HPDE6-E6E7 (cell line): ENCODE results near the gene MLST8.
A peak's percentile ranks its signal among the peaks of the same experiment; 100 is the strongest.
"Not testable (repeated sequence)": the region's sequence is repeated elsewhere in the genome, so short reads cannot be mapped to it uniquely, and the experiment has no call there.

Experiments
- DNase-seq: peaks from one replicate; pipeline ENCODE4 v3.0.0; 2011; ENCODE audit warnings: missing footprints; ENCODE audit errors: extremely low spot score

MLST8 gene

GRCh38 chr16:2190002-2190658 lies 15.1 kb upstream of the MLST8 start:
- DNase-seq = no peak

DNA sequence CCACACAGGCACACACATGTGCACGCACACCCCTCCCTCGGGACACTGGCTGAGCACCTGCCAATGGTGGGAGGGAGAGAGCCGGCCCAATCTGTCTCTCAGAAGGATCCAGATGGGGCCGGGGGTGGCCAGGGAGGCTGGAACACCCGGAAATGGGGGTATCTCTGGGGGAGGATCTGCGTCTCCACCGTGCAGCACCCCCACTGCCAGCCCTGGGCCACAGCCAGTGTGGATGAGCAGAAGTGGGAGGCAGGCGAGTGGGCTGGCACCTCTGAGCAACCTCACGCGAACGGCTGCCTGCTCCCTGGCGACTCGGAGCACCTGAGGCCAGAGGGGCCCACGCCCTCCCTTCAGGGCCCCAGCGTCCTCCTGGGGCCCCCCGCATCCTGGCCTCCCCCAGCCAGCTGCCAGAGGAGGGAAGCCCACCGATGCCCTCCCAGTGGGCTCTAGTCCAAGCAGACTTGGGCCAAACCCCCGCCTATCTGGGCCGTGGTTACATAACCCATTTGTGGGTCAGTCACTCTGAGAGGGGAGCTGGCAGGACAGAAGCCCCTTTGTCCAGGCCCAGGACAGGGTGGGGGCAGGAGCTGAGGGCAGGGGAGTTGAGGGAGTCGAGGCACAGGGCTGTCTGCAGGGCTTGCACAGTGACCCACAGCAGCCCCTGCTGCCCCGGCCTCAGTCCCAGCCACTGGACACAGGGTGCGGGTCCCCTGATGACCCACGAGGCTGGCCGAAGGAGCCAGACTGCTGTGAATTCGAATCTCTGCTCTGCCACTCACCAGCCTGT lies 14.4 kb upstream of the MLST8 start:
- DNase-seq = no peak

- DNase-seq = no peak
Measured at GRCh38 chr16:2191446-2191706, 13.9 kb upstream of the MLST8 start.

DNA sequence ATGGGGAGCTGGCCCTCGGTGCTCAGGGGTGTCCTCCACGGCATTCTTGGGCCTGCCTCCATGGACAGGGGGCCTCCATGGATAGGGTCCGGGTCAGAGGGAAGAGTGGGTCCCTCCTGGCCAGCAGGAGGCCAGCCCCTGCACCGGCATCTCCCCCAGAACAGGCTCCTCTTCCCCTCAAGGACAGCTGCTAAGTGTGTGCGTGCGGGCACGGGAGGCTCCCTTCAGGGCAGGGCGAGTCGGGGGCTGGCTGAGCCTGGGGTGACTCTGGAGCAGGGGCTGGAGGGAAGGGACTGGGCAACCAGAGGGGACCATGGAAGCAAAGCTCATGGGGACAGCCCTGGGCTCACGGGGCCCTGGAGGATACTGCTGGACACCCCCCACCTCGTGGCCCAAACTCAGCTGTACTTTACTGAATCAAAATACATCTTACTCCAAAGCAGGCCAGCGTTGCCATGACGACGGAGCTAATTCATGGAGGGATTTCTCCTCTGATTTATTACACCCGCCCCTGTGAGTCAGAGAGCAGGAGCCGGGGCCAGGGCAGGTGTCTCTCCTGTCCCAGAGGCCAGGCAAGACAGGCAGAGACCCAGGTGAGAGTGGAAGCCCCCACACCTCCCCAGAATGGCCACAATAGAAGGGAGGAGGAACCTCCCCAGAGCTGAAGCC lies 11.0 kb upstream of the MLST8 start:
- DNase-seq = no peak

GRCh38 chr16:2194852-2195321 lies 10.4 kb upstream of the MLST8 start:
- DNase-seq = peak; percentile 59

DNA sequence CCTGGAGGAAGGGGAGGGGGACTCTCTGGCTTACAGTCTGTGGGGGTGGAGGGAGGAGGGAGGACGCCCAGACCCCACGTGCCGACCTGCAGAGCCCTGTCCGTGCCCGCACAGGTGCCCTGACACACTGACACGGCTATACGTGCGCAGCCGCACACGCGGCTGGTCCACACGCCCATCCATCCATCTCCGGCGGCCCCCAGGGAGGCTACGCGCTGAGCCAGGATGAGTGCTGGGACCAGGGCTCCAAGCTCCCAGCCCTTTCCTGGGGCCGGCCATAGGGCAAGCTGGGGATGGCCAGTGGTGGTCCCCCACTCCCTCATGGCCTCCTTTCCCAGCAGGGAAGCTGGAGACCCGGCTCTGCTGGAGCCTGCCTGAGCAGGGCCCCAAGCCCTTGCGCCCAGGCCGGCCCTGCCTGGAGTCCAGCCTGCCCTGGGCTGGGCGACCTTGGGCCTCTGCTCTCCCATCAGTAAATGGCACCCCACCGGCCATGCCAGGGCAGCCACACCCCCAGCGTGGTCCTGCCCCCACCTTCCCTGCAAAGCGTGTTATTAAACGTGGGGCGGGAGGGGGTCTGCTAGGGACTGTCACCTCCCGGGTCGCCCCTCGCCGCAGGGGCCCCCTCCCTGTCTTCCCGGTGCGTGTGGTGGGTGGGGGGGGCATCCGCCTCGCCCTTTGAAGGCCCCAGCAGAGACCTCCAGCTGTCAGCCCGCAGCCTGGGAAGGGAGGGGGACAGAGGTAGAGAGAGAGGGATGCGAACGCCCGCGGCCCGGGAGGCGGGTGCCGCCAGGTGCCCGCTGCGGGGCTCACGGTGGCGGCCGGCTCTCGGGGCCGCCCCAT lies 9.7 kb upstream of the MLST8 start:
- DNase-seq = no peak

DNA sequence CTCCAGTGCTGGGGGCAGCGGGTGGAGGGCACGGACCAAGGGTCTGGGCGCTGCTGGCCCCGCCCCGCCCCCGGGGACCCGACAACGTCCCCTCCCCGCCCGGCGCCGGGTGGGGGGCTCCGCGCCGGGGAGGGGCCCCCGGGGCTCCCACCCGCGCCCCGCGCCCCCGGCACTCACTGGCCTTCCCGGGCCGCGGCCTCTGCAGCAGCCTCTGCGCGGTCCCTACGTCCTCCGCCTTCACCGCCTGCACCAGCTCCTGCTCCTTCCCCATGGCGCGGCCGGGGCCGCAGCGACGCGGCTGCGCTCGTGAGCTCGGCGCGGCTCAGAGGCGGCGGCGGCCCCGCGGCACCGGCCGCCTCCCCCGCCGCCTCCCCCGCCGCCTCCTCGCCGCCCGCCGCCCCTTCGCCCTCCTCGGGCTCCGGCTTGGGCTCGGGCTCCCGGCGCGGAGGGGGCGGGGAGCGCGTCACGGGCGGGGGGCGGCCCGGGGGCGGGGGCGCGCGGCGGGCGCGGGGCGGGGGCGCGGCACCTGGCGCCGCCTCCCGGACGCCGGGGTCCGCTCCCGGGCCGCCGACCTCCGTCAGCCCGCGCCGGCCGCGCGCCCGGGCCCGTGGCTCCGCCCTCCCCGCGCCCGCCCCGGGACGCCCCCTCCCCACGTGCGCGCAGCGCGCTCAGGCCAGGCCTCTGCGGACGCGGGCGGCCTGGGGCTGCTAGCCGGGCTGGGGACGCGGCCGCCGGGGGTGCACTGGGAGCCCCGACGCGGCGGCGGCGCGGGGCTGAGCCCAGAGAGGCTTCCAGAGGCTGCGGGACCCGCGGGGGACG lies 8.9 kb upstream of the MLST8 start, which contains the start of gene CASKIN1:
Gene CASKIN1 (minus strand): TSS at position 444 of the 819 bp plus-strand sequence. CDS start 173 bp downstream, at position 271.
- DNase-seq = no peak

DNA sequence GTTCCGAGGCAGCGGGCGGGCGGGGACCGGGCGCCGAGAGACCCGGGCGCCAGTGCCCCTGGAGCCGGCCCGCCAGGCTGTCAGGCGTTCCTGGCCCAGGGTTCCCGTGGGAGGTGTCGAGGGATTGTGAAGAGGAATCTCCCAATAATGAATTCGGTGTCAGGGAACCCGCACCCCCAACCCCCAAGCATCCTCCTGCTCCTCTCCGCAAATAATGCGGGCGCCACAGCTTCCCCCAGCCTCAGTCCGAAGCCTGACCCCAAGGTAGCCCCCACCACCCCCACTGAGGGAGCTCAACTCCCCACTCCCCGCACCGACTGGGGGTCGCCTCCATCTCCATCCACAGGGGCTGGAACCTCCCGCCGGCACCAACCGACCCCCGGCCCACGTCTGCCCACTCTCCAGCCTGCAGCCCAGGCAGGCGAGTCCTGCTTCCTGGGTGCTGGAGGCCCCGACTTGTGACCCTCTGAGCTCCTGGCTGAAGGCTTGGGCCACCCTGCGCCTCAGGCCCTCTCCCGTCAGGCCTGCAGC lies 8.2 kb upstream of the MLST8 start:
- no peak for DNase-seq

GRCh38 chr16:2197765-2198164 lies 7.5 kb upstream of the MLST8 start:
- DNase-seq = no peak

DNA sequence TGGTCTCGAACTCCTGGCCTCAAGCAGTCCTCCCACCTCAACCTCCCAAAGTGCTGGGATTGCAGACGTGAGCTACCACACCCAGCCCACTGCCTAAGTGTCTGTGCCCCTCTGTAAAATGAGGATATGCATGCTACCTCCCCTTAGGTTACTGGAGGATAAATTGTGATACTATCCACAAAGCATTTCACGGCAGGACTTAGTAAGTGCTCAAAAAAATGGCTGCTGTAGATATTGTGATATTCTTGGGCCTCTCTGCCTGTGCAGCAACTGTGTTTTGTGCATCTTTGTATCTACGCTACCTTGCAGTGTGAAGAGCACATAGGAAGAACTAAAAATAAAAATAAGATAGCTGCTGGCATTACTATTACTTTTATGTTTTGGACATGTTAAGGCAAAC lies 7.0 kb upstream of the MLST8 start:
- DNase-seq = no peak

- DNase-seq = no peak
Measured at GRCh38 chr16:2199095-2199494, 6.2 kb upstream of the MLST8 start.

- no peak for DNase-seq
Measured at GRCh38 chr16:2199621-2200139, 5.6 kb upstream of the MLST8 start.

- no peak for DNase-seq
Measured at GRCh38 chr16:2200313-2200712, 4.9 kb upstream of the MLST8 start.

DNA sequence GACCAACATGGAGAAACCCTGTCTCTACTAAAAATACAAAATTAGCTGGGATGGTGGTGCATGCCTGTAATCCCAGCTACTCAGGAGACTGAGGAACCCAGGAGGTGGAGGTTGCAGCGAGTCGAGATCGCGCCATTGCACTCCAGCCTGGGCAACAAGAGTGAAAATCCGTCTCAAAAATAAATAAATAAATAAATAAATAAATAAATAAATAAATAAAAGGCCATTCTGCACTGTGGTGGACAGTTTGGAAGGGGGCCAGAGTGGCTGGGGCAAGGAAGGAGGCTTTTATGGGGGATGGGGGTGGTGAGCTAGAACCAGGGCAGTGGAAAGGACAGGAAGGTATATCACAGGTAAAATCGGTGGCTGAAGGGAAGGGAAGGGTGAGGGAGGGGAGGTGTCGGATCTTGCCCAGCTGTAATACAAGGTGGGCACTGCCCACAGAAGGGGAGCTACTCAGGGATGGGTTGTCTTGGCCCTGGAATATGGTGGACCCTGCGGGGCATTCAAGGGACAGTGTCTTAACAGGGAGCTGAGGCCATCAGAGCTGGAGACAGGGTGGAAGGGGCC lies 2.0 kb upstream of the MLST8 start:
- DNase-seq = not testable (repeated sequence)

- DNase-seq = no peak
Measured at GRCh38 chr16:2204416-2205103, 694 bp upstream of the MLST8 start.

- DNase-seq = no peak
Measured at GRCh38 chr16:2205967-2206313, 686 bp downstream of the MLST8 start.

DNA sequence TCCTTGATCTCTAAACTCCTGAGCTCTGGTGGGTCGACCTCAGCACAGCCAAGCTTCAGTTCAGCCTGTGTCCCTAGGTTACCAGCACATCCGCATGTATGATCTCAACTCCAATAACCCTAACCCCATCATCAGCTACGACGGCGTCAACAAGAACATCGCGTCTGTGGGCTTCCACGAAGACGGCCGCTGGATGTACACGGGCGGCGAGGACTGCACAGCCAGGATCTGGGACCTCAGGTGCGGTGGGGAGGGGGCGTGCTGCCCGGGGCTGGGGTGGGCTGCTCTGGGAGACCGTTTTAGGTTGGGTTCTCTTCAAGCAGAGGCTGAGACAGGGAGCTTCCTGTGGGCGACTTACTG lies 1.1 kb downstream of the MLST8 start:
- no peak for DNase-seq

- DNase-seq = no peak
Measured at GRCh38 chr16:2206780-2207433, 1.7 kb downstream of the MLST8 start.

- DNase-seq = no peak
Measured at GRCh38 chr16:2207872-2208271, 2.6 kb downstream of the MLST8 start.
